ENCODE results near the gene MICALL2. TPM values are rescaled to one million over a fixed set of nuclear protein-coding genes. Genes with fewer than 3 reads are reported as not detected.
A peak's percentile ranks its signal among the peaks of the same experiment; 100 is the strongest.

MICALL2 gene
- 1.8 TPM in 2 replicates for total RNA-seq

DNA sequence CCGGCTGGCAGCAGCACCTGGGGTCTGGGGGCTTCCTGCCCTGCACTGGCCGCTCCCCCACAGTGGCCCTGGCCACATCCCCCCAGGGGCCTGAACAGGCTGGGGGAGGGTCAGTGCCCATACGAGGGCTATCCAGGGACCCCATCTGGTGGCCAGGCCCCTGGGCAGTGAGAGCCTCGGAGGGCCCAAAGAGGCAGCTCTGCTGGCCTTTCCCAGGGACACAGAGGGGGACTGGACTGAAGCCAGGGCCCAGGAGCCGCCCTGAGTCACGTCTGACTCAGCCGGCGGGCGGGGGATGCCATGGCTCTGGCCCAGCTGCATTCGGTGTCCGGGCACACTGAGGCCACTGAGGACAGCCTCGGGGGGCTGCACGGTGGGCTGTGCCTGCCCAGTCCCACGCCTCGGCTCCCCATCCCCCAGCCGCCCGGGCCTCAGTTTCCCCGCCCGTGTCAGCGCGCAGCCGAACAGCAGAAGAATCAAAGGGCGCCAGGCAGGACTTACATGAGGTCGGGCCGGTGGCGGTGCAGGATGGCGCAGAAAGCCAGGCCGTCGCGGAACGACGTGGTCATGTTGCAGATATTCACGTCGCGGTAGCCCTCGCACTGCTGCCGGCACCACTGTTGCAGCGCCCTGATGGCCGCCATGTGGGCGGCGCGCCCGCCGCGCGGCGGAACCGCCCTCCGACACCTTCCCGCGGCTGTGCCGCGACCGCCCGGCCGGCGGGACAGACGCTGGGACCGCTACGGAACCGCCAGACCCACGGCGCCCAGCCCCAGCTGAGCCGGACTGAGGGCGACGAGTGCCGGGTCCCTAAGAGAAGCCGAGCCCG is at the start of gene MICALL2:
MICALL2 (minus strand) TSS at position 788 of the 829 bp plus-strand sequence; CDS start at position 644, 144 bp downstream.
- Mint-ChIP-seq H3K9me3 (no peaks in the 10 kb centered on the region), H3K27me3 (peaks cover 2% of the 10 kb centered on the region), H3K36me3 (ENCODE audit: low read depth) (no peaks in the 10 kb centered on the region), H3K4me3 (peak within 1 kb of the TSS; percentile 78), H3K27ac (no peak within 1 kb of the TSS), H3K4me1 (peaks cover 2% of the 10 kb centered on the region)
- intact Hi-C loops (cut with micrococcal nuclease), result loop anchor here (1.0 to 2.0 kb wide), 3 partner anchors 46 to 111 kb away; partner anchors contain the start of gene PSMG3
- no peak for DNase-seq

GRCh38 chr7:1508277-1508758 is 49.0 kb upstream of the MICALL2 start:
- Mint-ChIP-seq H3K27ac (no peak overlapping the region), H3K9me3 (no peaks in the 10 kb centered on the region), H3K4me3 (no peak overlapping the region), H3K4me1 (peaks cover 21% of the 10 kb centered on the region), H3K36me3 (ENCODE audit: low read depth) (peaks cover 2% of the 10 kb centered on the region), H3K27me3 (no peaks in the 10 kb centered on the region)
- intact Hi-C loops (cut with micrococcal nuclease), result no loop called here
- DNase-seq, result no peak

GRCh38 chr7:1505731-1506550 is 46.7 kb upstream of the MICALL2 start:
- Mint-ChIP-seq H3K4me3 (peak overlapping the region; percentile 92), H3K27ac (peak overlapping the region; percentile 79)
- intact Hi-C loops (cut with micrococcal nuclease), result loop anchor here (2.0 kb wide), 1 partner anchor 63 kb away; no protein-coding TSS in a partner anchor

DNA sequence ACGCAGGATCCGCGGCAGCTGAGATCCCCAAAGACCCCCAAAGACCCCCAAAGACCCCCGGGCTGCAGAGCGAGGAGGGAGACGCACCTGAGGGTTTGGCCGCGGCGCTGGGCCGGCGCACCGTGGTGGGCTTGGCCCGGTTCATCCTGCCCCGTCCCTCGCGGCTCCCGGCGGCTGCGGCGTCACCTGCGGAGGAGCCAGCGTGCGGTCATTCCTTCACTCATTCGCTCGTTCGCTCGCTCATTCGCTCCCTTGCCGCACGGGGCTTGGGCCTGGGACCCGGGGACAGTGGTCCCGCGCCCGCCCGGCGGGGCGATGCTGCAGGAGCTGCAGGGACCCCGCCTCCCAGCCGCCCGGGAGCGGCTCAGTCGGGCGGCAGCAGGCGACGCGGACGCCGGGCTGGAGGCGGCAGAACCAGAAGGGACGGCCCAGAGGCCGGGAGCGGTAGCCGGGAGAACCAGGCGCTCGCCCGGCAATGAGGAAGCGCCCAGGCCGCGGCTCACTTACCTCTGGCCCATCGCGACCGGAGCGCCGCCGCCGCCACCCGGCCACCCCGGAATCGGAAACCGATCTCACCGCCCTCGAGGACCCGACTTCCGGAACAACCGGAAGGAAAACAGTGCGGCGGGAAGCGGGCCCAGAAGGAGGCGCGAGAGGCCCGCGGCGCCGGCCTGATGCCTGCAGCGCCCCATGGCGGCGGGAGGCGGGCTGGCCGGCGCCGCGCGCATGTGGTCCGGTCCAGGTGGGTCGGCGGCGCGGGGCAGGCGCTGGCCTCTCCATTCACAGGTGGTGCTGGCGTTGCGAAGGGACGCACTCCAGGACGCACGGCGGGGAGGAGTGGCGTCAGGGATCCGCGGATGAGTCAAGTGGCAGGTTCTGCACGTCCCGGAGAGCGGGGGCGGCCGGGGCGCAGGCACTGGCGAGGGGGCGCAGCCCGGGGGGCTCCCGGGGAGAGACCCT is 44.8 kb upstream of the MICALL2 start, which contains the start of gene INTS1:
INTS1 (minus strand) TSS at position 574 of the 960 bp plus-strand sequence; CDS start at position 145, 429 bp downstream.
- Mint-ChIP-seq H3K27me3 (no peaks in the 10 kb centered on the region), H3K4me3 (peak within 1 kb of the TSS; percentile 92), H3K4me1 (peaks cover 33% of the 10 kb centered on the region), H3K27ac (peak within 1 kb of the TSS; percentile 92), H3K9me3 (no peaks in the 10 kb centered on the region), H3K36me3 (ENCODE audit: low read depth) (peaks cover 25% of the 10 kb centered on the region)
- intact Hi-C loops (cut with micrococcal nuclease), result loop anchor here (1.0 to 2.0 kb wide), 2 partner anchors 28 to 65 kb away; no protein-coding TSS in a partner anchor
- peak; percentile 98 for DNase-seq

More at GRCh38 chr7:1505731-1506550, 46.7 kb upstream of the MICALL2 start:
- peaks cover 14% of the 10 kb centered on the region for H3K36me3 Mint-ChIP-seq (ENCODE audit: low read depth)
- H3K27me3 Mint-ChIP-seq, result no peaks in the 10 kb centered on the region
- peaks cover 33% of the 10 kb centered on the region for H3K4me1 Mint-ChIP-seq
- peak; percentile 69 for DNase-seq
- H3K9me3 Mint-ChIP-seq, result no peaks in the 10 kb centered on the region

DNA sequence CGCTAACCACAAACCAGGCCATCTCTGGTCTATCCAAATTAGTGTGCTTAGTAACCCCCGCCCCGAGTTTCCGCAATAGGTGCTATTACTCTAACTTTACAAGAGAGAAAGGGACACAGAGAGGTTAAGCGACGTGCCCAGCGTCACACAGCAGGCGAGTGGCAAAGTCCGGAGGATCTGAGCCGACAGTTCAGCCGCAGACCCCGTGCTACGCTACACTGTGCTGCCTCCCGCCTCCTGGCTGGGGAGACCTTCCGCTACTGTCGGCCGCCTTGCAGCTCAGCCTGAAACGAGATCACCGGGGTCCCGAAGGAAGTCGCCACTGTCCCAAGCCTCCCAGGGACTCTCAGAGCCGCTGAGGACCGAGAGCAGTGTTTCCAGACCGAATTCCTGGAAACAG is 44.1 kb upstream of the MICALL2 start:
- DNase-seq, result no peak
- peaks cover 30% of the 10 kb centered on the region for H3K4me1 Mint-ChIP-seq
- no peaks in the 10 kb centered on the region for H3K9me3 Mint-ChIP-seq
- intact Hi-C loops (cut with micrococcal nuclease), result no loop called here
- peaks cover 25% of the 10 kb centered on the region for H3K36me3 Mint-ChIP-seq (ENCODE audit: low read depth)
- peak overlapping the region; percentile 83 for H3K27ac Mint-ChIP-seq
- H3K27me3 Mint-ChIP-seq, result no peaks in the 10 kb centered on the region
- H3K4me3 Mint-ChIP-seq, result peak overlapping the region; percentile 92

GRCh38 chr7:1502845-1503244 is 43.6 kb upstream of the MICALL2 start:
- Mint-ChIP-seq H3K27ac (peak overlapping the region; percentile 83), H3K4me1 (peaks cover 29% of the 10 kb centered on the region), H3K27me3 (no peaks in the 10 kb centered on the region), H3K4me3 (peak overlapping the region; percentile 92), H3K9me3 (no peaks in the 10 kb centered on the region), H3K36me3 (ENCODE audit: low read depth) (peaks cover 28% of the 10 kb centered on the region)
- intact Hi-C loops (cut with micrococcal nuclease), result no loop called here
- no peak for DNase-seq

DNA sequence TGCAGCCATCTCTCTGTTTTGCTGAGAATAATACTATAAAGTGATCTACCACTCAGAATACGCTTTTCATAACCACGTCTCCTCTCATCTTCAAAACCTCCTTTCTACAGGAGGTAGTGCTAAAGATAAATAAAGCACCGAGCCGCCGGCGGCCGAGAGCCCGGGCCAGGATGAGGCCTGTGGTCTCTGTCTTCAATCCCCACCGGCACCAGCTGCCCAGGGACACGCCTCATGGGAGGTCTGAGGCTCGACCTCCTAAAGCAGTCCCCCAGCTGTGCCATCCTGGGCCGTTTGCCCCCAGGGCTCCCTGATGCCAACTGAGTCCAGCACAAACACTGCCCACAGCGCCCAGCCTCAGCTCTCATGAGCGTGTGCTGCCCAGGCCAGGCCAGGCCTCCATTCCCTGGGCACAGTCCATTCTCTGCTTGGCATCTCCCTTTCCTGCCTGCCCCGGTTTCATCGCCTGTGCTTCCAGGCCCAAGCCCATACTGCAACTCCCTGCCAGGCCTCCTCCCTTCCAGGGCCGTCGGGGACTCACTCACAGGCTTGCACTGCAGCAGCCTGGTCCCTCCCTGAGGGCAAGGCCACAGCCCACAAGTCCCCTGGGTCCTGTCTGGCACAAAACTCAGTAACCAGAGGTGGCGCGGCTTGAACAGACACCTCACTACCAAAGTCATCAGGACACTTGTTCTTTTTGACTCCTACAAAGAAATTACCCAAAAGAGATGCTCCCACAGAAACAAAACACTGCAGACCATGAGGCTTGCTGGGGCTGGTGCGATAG is 42.4 kb upstream of the MICALL2 start:
- peak overlapping the region; percentile 92 for H3K4me3 Mint-ChIP-seq
- intact Hi-C loops (cut with micrococcal nuclease), result no loop called here
- peaks cover 28% of the 10 kb centered on the region for H3K36me3 Mint-ChIP-seq (ENCODE audit: low read depth)
- DNase-seq, result no peak
- H3K27ac Mint-ChIP-seq, result peak overlapping the region; percentile 29
- H3K4me1 Mint-ChIP-seq, result peaks cover 23% of the 10 kb centered on the region
- no peaks in the 10 kb centered on the region for H3K9me3 Mint-ChIP-seq
- no peaks in the 10 kb centered on the region for H3K27me3 Mint-ChIP-seq

- intact Hi-C loops (cut with micrococcal nuclease), result no loop called here
- Mint-ChIP-seq H3K4me1 (peaks cover 17% of the 10 kb centered on the region), H3K9me3 (no peaks in the 10 kb centered on the region), H3K4me3 (no peak overlapping the region), H3K36me3 (ENCODE audit: low read depth) (peaks cover 33% of the 10 kb centered on the region), H3K27ac (no peak overlapping the region), H3K27me3 (no peaks in the 10 kb centered on the region)
- no peak for DNase-seq
Observed at GRCh38 chr7:1500064-1500807, 41.0 kb upstream of the MICALL2 start.

DNA sequence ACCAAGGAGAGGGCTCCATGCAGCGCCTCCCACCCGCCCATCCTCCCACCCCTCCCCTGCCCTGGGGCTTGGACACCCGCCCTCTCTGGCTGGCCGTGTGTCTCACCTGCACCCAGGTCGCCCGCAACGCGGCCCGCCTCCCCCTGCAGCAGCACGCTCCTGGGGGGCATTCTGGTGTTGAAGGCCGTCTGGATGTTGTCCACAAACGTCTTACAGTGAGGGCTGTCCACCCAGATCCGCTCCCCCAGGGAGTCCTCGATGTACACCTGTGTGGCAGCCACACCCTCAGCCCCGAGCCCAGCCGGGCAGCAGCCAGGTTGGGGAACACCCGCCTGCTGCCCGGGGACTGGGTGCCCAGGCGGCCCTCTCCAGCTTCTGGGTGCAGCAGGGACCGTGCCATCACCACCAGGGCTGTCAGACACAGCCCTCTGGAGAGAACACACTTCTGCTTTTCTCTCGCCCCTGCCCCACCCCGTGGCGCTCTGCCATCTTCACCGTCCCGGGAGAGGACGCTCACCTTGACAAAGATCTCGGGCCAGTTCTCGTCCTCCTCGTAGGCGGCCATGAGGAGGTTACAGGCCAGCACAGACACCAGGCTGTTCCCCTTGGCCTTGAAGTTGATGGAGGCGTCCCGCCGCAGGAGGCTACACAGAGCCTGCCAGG is 40.2 kb upstream of the MICALL2 start:
- no peaks in the 10 kb centered on the region for H3K9me3 Mint-ChIP-seq
- DNase-seq, result no peak
- H3K27ac Mint-ChIP-seq, result no peak overlapping the region
- H3K36me3 Mint-ChIP-seq (ENCODE audit: low read depth), result peaks cover 33% of the 10 kb centered on the region
- intact Hi-C loops (cut with micrococcal nuclease), result no loop called here
- H3K4me3 Mint-ChIP-seq, result no peak overlapping the region
- peaks cover 17% of the 10 kb centered on the region for H3K4me1 Mint-ChIP-seq
- H3K27me3 Mint-ChIP-seq, result no peaks in the 10 kb centered on the region

DNA sequence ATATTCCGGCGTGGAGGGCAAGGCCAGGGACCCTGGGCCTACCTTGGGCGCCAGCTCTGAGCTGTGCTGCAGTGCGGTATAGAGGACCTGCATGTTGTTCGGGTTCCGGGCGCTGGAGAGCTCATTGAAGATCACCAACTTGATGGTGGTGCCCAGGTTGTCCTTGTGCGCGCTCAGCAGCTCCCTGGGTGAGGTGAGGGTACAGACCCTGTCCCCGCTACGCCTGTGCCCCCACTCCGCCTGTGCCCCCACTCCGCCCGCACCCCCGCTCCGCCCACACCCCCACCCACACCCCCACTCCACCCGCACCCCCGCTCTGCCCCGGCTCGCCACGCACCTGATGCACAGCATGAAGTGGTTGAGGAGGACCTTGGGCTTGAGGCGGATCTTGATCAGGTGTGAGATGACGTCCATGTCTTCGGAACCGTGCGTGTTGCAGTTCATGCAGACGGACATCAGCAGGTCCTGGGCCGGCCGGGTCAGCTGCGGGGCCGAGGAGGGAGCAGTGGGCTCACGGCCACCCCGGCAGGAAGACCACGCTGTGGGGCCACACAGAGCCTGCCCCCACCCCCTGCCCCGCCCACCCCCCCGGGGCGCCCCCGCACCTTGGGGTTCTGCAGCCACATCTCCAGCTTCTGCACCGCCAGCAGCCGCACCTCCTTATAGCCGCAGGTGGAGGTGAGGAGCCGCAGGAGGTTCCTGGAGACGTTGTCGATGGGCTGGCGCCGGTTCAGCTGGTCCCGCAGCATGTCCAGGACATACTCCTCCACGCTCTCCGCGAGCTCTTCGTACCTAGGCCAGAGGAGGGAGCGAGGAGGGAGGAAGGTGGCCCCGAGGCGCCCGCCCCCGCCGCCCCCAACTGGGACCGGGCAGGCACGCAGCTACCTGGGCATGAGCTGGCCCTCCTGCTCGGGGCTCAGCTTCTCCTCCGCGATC is 39.4 kb upstream of the MICALL2 start:
- intact Hi-C loops (cut with micrococcal nuclease), result no loop called here
- peaks cover 35% of the 10 kb centered on the region for H3K36me3 Mint-ChIP-seq (ENCODE audit: low read depth)

More for the DNA sequence above, 39.4 kb upstream of the MICALL2 start:
- Mint-ChIP-seq H3K4me3 (no peak overlapping the region), H3K9me3 (no peaks in the 10 kb centered on the region), H3K27me3 (no peaks in the 10 kb centered on the region), H3K27ac (no peak overlapping the region), H3K4me1 (peaks cover 17% of the 10 kb centered on the region)
- no peak for DNase-seq
